CD4-positive, alpha-beta T cell treated with Interleukin-4 for 1 hour (primary cell): ENCODE data around the gene ATP6V1E1.
"Not testable (repeated sequence)": the region's sequence is repeated elsewhere in the genome, so short reads cannot be mapped to it uniquely, and the experiment has no call there.

Experiments
- DNase-seq, 2 donors: peaks; one replicate each; pipeline ENCODE4 v3.0.0-alpha.2; 2020 to 2022

Gene ATP6V1E1

GRCh38 chr22:17628406-17629172 lies at the start of gene ATP6V1E1:
ATP6V1E1 (minus strand) TSS chr22:17628749; CDS start chr22:17628635, 114 bp downstream.
- DNase-seq: peak; percentile 97

GRCh38 chr22:17675584-17675983 lies 47.0 kb upstream of the ATP6V1E1 start:
- DNase-seq: no peak

- no peak for DNase-seq
These were observed 45.6 kb upstream of the ATP6V1E1 start for GRCh38 chr22:17674152-17674551.

- DNase-seq: no peak
These were observed 44.0 kb upstream of the ATP6V1E1 start for GRCh38 chr22:17672417-17672991.

GRCh38 chr22:17671521-17672092 lies 43.1 kb upstream of the ATP6V1E1 start:
- DNase-seq: not testable (repeated sequence)

- DNase-seq: no peak
These were observed 37.3 kb upstream of the ATP6V1E1 start for GRCh38 chr22:17665854-17666253.

GRCh38 chr22:17665248-17665647 lies 36.7 kb upstream of the ATP6V1E1 start:
- DNase-seq: no peak

GRCh38 chr22:17664414-17665055 lies 36.0 kb upstream of the ATP6V1E1 start:
- DNase-seq: no peak

- DNase-seq: no peak
These were observed 28.4 kb upstream of the ATP6V1E1 start for GRCh38 chr22:17656870-17657395.

GRCh38 chr22:17655289-17655688 lies 26.7 kb upstream of the ATP6V1E1 start:
- no peak for DNase-seq

GRCh38 chr22:17648569-17648968 lies 20.0 kb upstream of the ATP6V1E1 start:
- no peak for DNase-seq

- DNase-seq: no peak
These were observed 19.4 kb upstream of the ATP6V1E1 start for GRCh38 chr22:17647991-17648390.

GRCh38 chr22:17647452-17647851 lies 18.9 kb upstream of the ATP6V1E1 start:
- DNase-seq: no peak

- not testable (repeated sequence) for DNase-seq
These were observed 13.8 kb upstream of the ATP6V1E1 start for GRCh38 chr22:17642357-17642756.

GRCh38 chr22:17641269-17641668 lies 12.7 kb upstream of the ATP6V1E1 start:
- DNase-seq: no peak

- peak; percentile 18 to 53 for DNase-seq
These were observed 10.7 kb upstream of the ATP6V1E1 start for GRCh38 chr22:17639247-17639741.

GRCh38 chr22:17638432-17639246 lies 10.1 kb upstream of the ATP6V1E1 start, which contains the start of gene BCL2L13:
BCL2L13 (plus strand) TSS chr22:17638757; CDS start chr22:17655712, 16,955 bp downstream.
- peak; percentile 90 to 91 for DNase-seq

GRCh38 chr22:17638182-17638431 lies 9.6 kb upstream of the ATP6V1E1 start:
- no peak for DNase-seq

GRCh38 chr22:17637490-17638181 lies 9.1 kb upstream of the ATP6V1E1 start:
- peak in 1 of 2 donors; percentile 11 for DNase-seq

GRCh38 chr22:17636850-17637249 lies 8.3 kb upstream of the ATP6V1E1 start:
- not testable (repeated sequence) for DNase-seq

- DNase-seq: no peak
These were observed 6.1 kb upstream of the ATP6V1E1 start for GRCh38 chr22:17634696-17635095.

GRCh38 chr22:17633998-17634323 lies 5.4 kb upstream of the ATP6V1E1 start:
- DNase-seq: no peak
